Retinal pigment epithelial cell (primary cell): ENCODE data around the gene EFNA5.

ENCODE experiments used
- DNase-seq: peaks from one replicate; pipeline ENCODE4 v3.0.0-alpha.2; 2010; ENCODE audit warnings: low read depth
- H3K4me3 ChIP-seq: 2 replicates; pipeline ENCODE4 v1.5.1; 2011; ENCODE audit warnings: mild to moderate bottlenecking, low read length, control low read depth, moderate library complexity
- TF ChIP-seq, protein P1 (sequence below): conservative IDR thresholded peaks from 2 replicates; pipeline ENCODE4 v1.5.1; 2011; ENCODE audit warnings: low read depth, low read length, control low read depth, inconsistent platforms

Gene EFNA5

DNA sequence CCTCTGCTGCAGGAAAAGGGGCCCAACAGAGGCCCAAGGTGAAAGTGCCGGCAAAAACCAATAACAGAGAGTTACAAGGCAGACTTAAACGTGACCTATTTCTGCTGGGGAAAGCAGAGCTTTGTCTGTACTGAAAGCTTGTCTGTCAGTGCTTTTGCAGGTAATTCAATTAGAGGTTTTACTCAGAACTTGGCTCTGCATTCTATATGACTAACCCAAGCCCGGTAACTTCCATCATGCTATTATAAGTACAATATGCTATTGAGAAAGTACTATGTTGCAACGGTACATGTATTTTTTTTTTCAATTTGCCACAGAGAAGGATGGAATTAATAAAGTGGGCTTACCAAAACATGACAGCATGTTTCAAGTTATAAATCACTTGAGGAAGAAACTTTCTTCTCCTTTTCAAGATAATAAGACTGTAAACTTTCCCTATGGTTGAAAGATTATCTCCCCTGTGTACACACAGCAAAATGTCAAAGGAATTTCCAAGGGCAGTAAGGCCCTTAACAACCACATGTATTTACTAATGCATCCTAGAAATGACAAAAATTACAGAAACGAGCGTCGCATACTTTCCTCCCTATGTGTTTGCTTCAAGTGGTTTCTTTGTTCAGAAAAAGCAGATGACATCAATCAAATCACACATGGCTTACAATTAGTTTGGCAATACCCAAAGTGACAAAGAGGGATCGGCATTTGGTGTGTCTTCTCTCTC is 282.4 kb downstream of the EFNA5 start:
- H3K4me3 ChIP-seq, result no peak overlapping the region
- TF ChIP-seq, protein P1, sequence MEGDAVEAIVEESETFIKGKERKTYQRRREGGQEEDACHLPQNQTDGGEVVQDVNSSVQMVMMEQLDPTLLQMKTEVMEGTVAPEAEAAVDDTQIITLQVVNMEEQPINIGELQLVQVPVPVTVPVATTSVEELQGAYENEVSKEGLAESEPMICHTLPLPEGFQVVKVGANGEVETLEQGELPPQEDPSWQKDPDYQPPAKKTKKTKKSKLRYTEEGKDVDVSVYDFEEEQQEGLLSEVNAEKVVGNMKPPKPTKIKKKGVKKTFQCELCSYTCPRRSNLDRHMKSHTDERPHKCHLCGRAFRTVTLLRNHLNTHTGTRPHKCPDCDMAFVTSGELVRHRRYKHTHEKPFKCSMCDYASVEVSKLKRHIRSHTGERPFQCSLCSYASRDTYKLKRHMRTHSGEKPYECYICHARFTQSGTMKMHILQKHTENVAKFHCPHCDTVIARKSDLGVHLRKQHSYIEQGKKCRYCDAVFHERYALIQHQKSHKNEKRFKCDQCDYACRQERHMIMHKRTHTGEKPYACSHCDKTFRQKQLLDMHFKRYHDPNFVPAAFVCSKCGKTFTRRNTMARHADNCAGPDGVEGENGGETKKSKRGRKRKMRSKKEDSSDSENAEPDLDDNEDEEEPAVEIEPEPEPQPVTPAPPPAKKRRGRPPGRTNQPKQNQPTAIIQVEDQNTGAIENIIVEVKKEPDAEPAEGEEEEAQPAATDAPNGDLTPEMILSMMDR, result no peak
- DNase-seq, result peak; percentile 90

GRCh38 chr5:107387526-107388140 is 283.1 kb downstream of the EFNA5 start:
- DNase-seq, result no peak
- TF ChIP-seq, protein P1, result no peak
- H3K4me3 ChIP-seq, result no peak overlapping the region

- no peak for DNase-seq
- TF ChIP-seq, protein P1, result no peak
Observed at GRCh38 chr5:107385708-107386107, 285.0 kb downstream of the EFNA5 start.

DNA sequence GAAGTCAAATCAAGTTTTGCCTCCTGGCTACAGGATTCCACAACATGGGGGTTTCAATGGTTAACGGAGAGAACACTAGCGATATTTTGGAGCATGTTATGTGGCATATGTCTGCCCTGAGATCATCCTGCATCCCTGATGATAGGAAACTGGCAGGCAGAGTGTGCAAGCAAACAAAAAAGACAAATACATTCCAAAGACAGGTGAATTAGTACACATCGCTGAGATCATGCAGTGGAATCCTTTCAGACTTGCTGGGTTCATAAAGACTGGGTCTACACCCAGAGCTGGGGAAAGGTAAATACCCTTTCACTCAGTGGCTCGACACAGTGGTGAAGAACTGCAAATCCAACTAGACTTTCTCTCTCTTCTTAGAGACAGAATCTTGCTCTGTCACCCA is 286.5 kb downstream of the EFNA5 start:
- no peak overlapping the region for H3K4me3 ChIP-seq
- TF ChIP-seq, protein P1, result no peak
- no peak for DNase-seq

More at GRCh38 chr5:107385708-107386107, 285.0 kb downstream of the EFNA5 start:
- H3K4me3 ChIP-seq, result no peak overlapping the region

DNA sequence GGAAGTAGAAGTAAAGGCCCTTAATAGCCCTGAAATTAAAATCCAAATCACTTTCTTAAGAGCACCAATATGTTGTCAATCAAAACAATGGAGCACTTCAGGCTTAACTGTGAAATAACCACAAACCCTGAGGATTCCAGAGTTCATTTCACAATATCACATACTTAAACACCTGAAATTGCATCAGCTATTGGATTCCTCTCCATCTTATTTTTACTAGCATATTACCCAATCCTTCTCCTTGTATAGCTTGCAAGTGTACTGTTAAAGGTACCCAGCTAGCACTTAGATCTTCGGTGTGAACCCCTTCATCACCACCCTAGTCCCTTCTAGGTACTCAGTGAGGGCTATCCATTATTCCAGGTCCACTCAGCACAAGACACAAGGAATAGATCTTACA is 287.3 kb downstream of the EFNA5 start:
- H3K4me3 ChIP-seq, result no peak overlapping the region
- DNase-seq, result no peak
- TF ChIP-seq, protein P1, result no peak

DNA sequence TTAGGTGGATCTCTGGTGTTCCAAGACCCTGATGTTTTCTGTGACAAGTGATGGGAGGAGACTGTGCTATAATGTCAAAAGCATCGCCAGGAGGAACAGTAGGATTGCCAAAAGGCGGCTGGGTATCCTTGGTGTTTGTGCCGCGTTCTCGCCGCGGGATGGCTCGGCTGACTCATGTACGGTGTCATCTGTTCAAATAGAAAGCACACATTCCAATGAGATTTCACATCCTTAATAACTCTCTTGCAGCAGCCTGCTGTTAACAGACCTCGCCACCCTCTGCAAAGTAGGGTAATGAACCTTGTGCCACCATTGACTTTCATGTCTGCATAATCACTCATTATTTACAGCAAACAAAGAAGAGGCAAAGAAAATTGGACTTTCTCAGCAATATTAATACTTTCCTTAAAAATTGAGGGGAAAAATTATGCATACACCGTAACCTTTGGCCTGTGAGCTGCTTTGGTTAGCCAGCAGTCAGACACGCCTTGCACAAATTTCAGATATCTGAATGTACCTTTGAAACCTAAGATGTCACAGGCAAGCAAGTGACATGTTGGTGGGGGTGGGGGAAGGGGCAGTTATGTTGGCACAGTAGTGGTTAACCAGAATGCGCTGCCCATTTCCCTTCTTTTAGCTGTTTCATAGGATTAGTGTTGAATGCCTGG is 289.4 kb downstream of the EFNA5 start:
- no peak overlapping the region for H3K4me3 ChIP-seq
- DNase-seq, result peak; percentile 69
- TF ChIP-seq, protein P1, result no peak
